Measurements from ENCODE around the gene BMP7.

DNA sequence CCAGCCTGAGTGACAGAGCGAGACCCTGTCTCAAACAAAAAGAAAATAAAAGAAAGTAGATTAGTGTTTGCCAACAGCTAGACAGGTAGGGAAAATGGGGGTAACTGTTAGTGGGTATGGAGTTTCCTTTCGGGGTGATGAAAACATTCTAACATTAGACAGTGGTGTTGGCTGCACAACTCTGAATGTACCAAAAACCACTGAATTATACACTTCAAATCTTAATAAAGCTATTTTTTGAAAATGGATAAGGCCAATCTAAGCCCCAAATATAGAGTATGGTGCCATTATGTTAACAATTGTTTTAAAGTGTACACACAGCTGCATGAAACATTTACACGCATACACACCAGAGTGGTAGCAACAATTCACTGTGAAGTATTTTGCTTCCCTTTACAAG is 57.0 kb downstream of the BMP7 start:
- TF ChIP-seq, protein P1, sequence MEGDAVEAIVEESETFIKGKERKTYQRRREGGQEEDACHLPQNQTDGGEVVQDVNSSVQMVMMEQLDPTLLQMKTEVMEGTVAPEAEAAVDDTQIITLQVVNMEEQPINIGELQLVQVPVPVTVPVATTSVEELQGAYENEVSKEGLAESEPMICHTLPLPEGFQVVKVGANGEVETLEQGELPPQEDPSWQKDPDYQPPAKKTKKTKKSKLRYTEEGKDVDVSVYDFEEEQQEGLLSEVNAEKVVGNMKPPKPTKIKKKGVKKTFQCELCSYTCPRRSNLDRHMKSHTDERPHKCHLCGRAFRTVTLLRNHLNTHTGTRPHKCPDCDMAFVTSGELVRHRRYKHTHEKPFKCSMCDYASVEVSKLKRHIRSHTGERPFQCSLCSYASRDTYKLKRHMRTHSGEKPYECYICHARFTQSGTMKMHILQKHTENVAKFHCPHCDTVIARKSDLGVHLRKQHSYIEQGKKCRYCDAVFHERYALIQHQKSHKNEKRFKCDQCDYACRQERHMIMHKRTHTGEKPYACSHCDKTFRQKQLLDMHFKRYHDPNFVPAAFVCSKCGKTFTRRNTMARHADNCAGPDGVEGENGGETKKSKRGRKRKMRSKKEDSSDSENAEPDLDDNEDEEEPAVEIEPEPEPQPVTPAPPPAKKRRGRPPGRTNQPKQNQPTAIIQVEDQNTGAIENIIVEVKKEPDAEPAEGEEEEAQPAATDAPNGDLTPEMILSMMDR (conservative IDR thresholded peaks at IDR 0.05) = no peak
- TF ChIP-seq EZH2 (IDR thresholded peaks at IDR 0.05; ENCODE audit: low read depth) = no peak
